ENCODE data around the gene DGKI. TPM values are rescaled to one million over a fixed set of nuclear protein-coding genes. Genes with fewer than 3 reads are reported as not detected.

The DGKI gene
- total and polyA plus RNA-seq, 4 donors: 0.01 to 0.37 (median 0.31) TPM

DNA sequence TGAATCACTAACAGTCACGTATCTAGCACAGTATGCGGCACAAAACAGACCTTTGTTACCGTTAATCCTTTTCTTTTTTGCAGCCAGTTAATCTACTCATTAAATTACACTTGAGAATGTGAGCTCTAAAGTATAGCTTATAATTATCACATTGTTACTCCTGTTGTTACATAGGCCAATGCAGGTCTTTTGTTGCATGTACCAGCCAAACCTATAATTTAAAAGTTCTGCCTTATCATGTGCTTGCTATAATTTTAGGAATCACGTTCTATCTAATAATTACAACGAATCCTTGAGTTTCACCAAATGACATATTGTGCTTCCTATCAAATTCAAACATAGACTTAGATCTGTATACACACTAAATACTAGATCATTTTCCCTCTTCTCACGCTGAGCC, 245.1 kb downstream of the DGKI start (continued):
- no peak for TF ChIP-seq TAF1 (conservative IDR thresholded peaks at IDR 0.05)
- TF ChIP-seq RAD21 (IDR thresholded peaks at IDR 0.05): no peak
- TF ChIP-seq NR2F2 (IDR thresholded peaks at IDR 0.05): no peak

DNA sequence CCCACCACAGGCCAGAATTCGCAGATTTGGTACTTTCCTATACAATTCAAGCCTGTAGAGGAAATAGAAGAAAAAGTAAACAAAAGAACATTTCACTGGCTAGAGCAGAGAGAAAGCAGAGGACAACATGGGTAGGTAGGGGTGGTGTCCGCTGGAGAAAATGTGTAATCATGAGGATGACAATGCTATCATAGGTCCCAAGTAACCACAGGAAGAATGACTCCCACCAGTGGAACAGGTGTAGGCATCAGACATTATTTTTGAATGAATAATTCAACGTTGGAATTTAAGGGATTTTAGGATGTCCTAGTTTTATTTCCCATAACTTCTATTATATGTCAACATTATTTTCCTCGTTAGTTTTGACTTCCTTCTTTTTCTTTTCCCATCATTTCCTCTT, 248.9 kb downstream of the DGKI start:
- WGBS: 64% methylated on average over 4 of the region's 4 CpGs
- no peaks in the 10 kb centered on the region for H3K36me3 ChIP-seq (ENCODE audit: control insufficient read depth in 4 of 4, insufficient read depth in 3 of 4, low read depth in 1 of 4, low read length in 3 of 4)
- no peak overlapping the region for H3K4me3 ChIP-seq (ENCODE audit: low read depth in 1 of 3, low read length in 3 of 3)
- H3K27ac ChIP-seq (ENCODE audit: low read depth in 1 of 2, low read length in 2 of 2): no peak overlapping the region
- no peak for DNase-seq (ENCODE audit: low spot score)
- H3K27me3 ChIP-seq (ENCODE audit: control insufficient read depth in 4 of 4, insufficient read depth in 4 of 4, low read length in 3 of 4): no peaks in the 10 kb centered on the region
- H3K9me3 ChIP-seq (ENCODE audit: control insufficient read depth in 4 of 4, low read length in 3 of 4): no peaks in the 10 kb centered on the region
- H3K9ac ChIP-seq (ENCODE audit: low read depth in 1 of 2, low read length in 2 of 2): no peak overlapping the region
- no peaks in the 10 kb centered on the region for H3K4me1 ChIP-seq (ENCODE audit: control insufficient read depth in 4 of 4, insufficient read depth in 4 of 4, low read length in 3 of 4)
- no peak for TF ChIP-seq NR2F2 (IDR thresholded peaks at IDR 0.05)
- TF ChIP-seq HNF4G (IDR thresholded peaks at IDR 0.05): no peak

DNA sequence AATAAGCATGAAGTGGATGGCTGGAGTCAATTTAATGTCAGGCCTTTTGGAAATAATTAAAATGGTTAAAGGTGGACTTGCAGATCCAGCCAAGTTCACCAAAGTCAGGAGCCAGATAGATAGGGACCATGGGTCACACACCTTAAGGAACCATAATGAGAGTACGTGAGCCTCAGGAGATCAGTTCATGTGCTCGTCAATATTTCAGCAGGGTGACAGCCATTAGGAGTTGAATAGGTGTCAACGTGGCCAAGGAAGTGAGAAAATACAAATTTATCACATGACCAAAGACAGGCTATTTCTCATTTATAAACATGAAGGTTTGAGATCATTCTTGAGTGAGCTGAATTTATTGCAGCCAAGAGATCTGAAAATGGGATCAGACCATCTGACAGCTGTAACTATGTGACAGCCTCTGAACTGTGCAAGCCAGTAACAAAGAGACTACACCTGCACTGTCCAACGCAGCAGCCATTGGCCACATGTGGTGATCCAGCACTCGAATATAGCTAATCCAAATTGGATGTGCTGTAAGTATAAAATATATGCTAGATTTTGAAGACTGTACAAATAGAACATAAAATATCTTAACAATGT, 253.6 kb downstream of the DGKI start:
- Histone ChIP-seq H3K9me3 (ENCODE audit: control insufficient read depth in 4 of 4, low read length in 3 of 4) (no peaks in the 10 kb centered on the region), H3K9ac (ENCODE audit: low read depth in 1 of 2, low read length in 2 of 2) (no peak overlapping the region), H3K27ac (ENCODE audit: low read depth in 1 of 2, low read length in 2 of 2) (no peak overlapping the region), H3K36me3 (ENCODE audit: control insufficient read depth in 4 of 4, insufficient read depth in 3 of 4, low read depth in 1 of 4, low read length in 3 of 4) (no peaks in the 10 kb centered on the region), H3K4me3 (ENCODE audit: low read depth in 1 of 3, low read length in 3 of 3) (no peak overlapping the region), H3K27me3 (ENCODE audit: control insufficient read depth in 4 of 4, insufficient read depth in 4 of 4, low read length in 3 of 4) (no peaks in the 10 kb centered on the region), H3K4me1 (ENCODE audit: control insufficient read depth in 4 of 4, insufficient read depth in 4 of 4, low read length in 3 of 4) (peaks cover 0 to 2% (median under 1%) of the 10 kb centered on the region in 4 donors)
- no peak for DNase-seq (ENCODE audit: low spot score)
- 78% methylated on average over 5 of the region's 5 CpGs for WGBS
- TF ChIP-seq EGR1 (IDR thresholded peaks at IDR 0.05; ENCODE audit: low read depth in 2 of 2) (no peak), SP1 (IDR thresholded peaks at IDR 0.05) (no peak), FOXA1 (IDR thresholded peaks at IDR 0.05) (no peak), FOXA2 (IDR thresholded peaks at IDR 0.05) (no peak), RAD21 (IDR thresholded peaks at IDR 0.05) (no peak), HNF4G (IDR thresholded peaks at IDR 0.05) (no peak)
- TF ChIP-seq, protein P1, sequence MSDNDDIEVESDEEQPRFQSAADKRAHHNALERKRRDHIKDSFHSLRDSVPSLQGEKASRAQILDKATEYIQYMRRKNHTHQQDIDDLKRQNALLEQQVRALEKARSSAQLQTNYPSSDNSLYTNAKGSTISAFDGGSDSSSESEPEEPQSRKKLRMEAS (IDR thresholded peaks at IDR 0.05): no peak
- TF ChIP-seq, protein P2, sequence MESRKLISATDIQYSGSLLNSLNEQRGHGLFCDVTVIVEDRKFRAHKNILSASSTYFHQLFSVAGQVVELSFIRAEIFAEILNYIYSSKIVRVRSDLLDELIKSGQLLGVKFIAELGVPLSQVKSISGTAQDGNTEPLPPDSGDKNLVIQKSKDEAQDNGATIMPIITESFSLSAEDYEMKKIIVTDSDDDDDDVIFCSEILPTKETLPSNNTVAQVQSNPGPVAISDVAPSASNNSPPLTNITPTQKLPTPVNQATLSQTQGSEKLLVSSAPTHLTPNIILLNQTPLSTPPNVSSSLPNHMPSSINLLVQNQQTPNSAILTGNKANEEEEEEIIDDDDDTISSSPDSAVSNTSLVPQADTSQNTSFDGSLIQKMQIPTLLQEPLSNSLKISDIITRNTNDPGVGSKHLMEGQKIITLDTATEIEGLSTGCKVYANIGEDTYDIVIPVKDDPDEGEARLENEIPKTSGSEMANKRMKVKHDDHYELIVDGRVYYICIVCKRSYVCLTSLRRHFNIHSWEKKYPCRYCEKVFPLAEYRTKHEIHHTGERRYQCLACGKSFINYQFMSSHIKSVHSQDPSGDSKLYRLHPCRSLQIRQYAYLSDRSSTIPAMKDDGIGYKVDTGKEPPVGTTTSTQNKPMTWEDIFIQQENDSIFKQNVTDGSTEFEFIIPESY (IDR thresholded peaks at IDR 0.05): no peak
- TF ChIP-seq, protein P3, sequence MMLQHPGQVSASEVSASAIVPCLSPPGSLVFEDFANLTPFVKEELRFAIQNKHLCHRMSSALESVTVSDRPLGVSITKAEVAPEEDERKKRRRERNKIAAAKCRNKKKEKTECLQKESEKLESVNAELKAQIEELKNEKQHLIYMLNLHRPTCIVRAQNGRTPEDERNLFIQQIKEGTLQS (IDR thresholded peaks at IDR 0.05): no peak
- TF ChIP-seq, protein P4, sequence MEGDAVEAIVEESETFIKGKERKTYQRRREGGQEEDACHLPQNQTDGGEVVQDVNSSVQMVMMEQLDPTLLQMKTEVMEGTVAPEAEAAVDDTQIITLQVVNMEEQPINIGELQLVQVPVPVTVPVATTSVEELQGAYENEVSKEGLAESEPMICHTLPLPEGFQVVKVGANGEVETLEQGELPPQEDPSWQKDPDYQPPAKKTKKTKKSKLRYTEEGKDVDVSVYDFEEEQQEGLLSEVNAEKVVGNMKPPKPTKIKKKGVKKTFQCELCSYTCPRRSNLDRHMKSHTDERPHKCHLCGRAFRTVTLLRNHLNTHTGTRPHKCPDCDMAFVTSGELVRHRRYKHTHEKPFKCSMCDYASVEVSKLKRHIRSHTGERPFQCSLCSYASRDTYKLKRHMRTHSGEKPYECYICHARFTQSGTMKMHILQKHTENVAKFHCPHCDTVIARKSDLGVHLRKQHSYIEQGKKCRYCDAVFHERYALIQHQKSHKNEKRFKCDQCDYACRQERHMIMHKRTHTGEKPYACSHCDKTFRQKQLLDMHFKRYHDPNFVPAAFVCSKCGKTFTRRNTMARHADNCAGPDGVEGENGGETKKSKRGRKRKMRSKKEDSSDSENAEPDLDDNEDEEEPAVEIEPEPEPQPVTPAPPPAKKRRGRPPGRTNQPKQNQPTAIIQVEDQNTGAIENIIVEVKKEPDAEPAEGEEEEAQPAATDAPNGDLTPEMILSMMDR (IDR thresholded peaks at IDR 0.05; ENCODE audit: low read depth, low read length, missing input control): no peak
